Hematopoietic multipotent progenitor cell treated with erythropoietin and hydrocortisone succinate and interleukin-3 and kit ligand, for 6 days (in vitro differentiated cells): ENCODE results near the gene SBNO1.
"Not testable (repeated sequence)": the region's sequence is repeated elsewhere in the genome, so short reads cannot be mapped to it uniquely, and the experiment has no call there.

Source experiments
- DNase-seq: peaks from one replicate; pipeline ENCODE4 v3.0.0-alpha.2; 2015

Gene SBNO1

GRCh38 chr12:123364532-123365024, at the start of gene SBNO1:
Gene SBNO1, minus strand, starts transcription at chr12:123364847. Its CDS starts 14,406 bp downstream, at chr12:123350441.
- peak; percentile 95 for DNase-seq

GRCh38 chr12:123410041-123410412, 45.4 kb upstream of the SBNO1 start:
- DNase-seq, result no peak

- DNase-seq, result not testable (repeated sequence)
Measured at GRCh38 chr12:123409284-123410040, 44.8 kb upstream of the SBNO1 start.

- not testable (repeated sequence) for DNase-seq
Measured at GRCh38 chr12:123408619-123409018, 44.0 kb upstream of the SBNO1 start.

- DNase-seq, result not testable (repeated sequence)
Measured at GRCh38 chr12:123407934-123408333, 43.3 kb upstream of the SBNO1 start.

- DNase-seq, result not testable (repeated sequence)
Measured at GRCh38 chr12:123407269-123407668, 42.6 kb upstream of the SBNO1 start.

GRCh38 chr12:123404581-123404980, 39.9 kb upstream of the SBNO1 start:
- DNase-seq, result no peak

- DNase-seq, result no peak
Measured at GRCh38 chr12:123401753-123402683, 37.4 kb upstream of the SBNO1 start.

- DNase-seq, result no peak
Measured at GRCh38 chr12:123399255-123399617, 34.6 kb upstream of the SBNO1 start.

- no peak for DNase-seq
Measured at GRCh38 chr12:123398550-123399254, 34.1 kb upstream of the SBNO1 start.

- DNase-seq, result no peak
Measured at GRCh38 chr12:123398177-123398549, 33.5 kb upstream of the SBNO1 start.

- DNase-seq, result no peak
Measured at GRCh38 chr12:123397400-123397799, 32.8 kb upstream of the SBNO1 start.

GRCh38 chr12:123396954-123397353, 32.3 kb upstream of the SBNO1 start:
- DNase-seq, result no peak

GRCh38 chr12:123396543-123396942, 31.9 kb upstream of the SBNO1 start:
- no peak for DNase-seq

- peak; percentile 55 for DNase-seq
Measured at GRCh38 chr12:123395236-123395635, 30.6 kb upstream of the SBNO1 start.

- DNase-seq, result no peak
Measured at GRCh38 chr12:123393747-123394146, 29.1 kb upstream of the SBNO1 start.

- DNase-seq, result no peak
Measured at GRCh38 chr12:123391546-123392343, 27.1 kb upstream of the SBNO1 start.

- peak; percentile 32 for DNase-seq
Measured at GRCh38 chr12:123390498-123391426, 26.1 kb upstream of the SBNO1 start.

GRCh38 chr12:123389560-123390351, 25.1 kb upstream of the SBNO1 start:
- DNase-seq, result peak; percentile 61

- no peak for DNase-seq
Measured at GRCh38 chr12:123388951-123389559, 24.4 kb upstream of the SBNO1 start.
